Erythroblast (primary cell): ENCODE data around the gene ADARB2.

Source experiments
- GATA1 ChIP-seq: IDR thresholded peaks from 2 replicates; pipeline ENCODE4 v1.6.1; 2011; ENCODE audit warnings: low read depth, mild to moderate bottlenecking, control low read depth, low read length, moderate library complexity
- POLR2A ChIP-seq: IDR thresholded peaks from 2 replicates; pipeline ENCODE4 v1.6.1; 2011; ENCODE audit warnings: mild to moderate bottlenecking, low read length

DNA sequence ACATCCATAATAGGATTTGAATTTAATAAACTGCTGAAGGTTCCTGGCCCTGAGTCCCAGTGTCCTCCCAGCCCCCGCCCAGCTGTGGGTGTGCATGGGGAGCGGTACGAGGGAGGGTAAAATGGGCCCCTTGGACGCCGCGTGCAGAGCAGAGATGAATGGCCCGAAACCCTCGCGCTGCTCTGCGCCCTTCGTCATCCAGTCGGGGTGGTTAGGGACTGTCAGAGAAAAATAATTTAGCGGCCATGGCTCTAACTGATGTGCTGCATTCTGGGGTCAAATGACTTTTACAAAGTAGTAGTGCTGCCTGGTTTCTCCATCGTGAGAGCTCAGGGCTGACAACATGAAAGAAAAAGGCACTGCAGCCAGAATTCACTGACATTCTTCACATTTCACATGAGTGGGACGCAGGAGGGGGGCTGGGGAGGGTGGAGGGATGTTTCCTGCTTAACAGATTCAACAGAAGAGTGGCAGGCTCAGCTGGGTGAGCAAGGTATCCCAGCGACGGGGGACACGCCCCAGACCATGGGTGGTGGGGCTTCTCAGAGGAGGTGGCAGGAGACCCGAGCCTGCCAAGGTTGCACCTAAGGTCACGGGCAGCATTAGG lies 376.7 kb downstream of the ADARB2 start:
- TF ChIP-seq POLR2A (no peak), GATA1 (no peak)
